ENCODE measurements around the gene SLC25A30. TPM values are rescaled to one million over a fixed set of nuclear protein-coding genes. Genes with fewer than 3 reads are reported as not detected.
A peak's percentile ranks its signal among the peaks of the same experiment; 100 is the strongest.
"Not testable (repeated sequence)": the region's sequence is repeated elsewhere in the genome, so short reads cannot be mapped to it uniquely, and the experiment has no call there.

SLC25A30 gene
- total and polyA plus RNA-seq, 12 donors: 3.4 to 45.6 (median 19.0) TPM

GRCh38 chr13:45385907-45386553 lies 32.1 kb downstream of the SLC25A30 start:
- TF ChIP-seq CTCF (IDR thresholded peaks at IDR 0.05) (no peak), POLR2A (IDR thresholded peaks at IDR 0.05) (no peak)
- peak in 6 of 7 donors; percentile 56 to 81 (median 70) for DNase-seq
- 57 to 71% (median 64%) methylated on average over 4 to 5 of the region's 5 CpGs for WGBS, 4 donors

GRCh38 chr13:45385320-45385719 lies 32.9 kb downstream of the SLC25A30 start:
- no peak overlapping the region for H3K4me3 ChIP-seq
- no peaks in the 10 kb centered on the region for H3K27me3 ChIP-seq
- intact Hi-C loops (cut with DNase I): no loop called here
- peak overlapping the region in 1 of 5 donors; percentile 18 for H3K27ac ChIP-seq
- 93 to 98% (median 95%) methylated on average over 5 of the region's 5 CpGs for WGBS, 4 donors
- TF ChIP-seq POLR2A (IDR thresholded peaks at IDR 0.05) (no peak), CTCF (IDR thresholded peaks at IDR 0.05) (no peak)
- no peak for DNase-seq
- peaks cover 8% of the 10 kb centered on the region in 2 donors for H3K4me1 ChIP-seq (replicated peaks in 1 of 2)
- no peaks in the 10 kb centered on the region for H3K9me3 ChIP-seq (replicated peaks in 1 of 3)
- peaks cover 0 to 3% of the 10 kb centered on the region in 2 donors for H3K36me3 ChIP-seq (replicated peaks in 1 of 2)

More at GRCh38 chr13:45385907-45386553, 32.1 kb downstream of the SLC25A30 start:
- Histone ChIP-seq H3K4me1 (replicated peaks in 1 of 2) (peaks cover 8% of the 10 kb centered on the region in 2 donors), H3K9me3 (replicated peaks in 1 of 3) (no peaks in the 10 kb centered on the region), H3K36me3 (replicated peaks in 1 of 2) (peaks cover 0 to 3% of the 10 kb centered on the region in 2 donors), H3K4me3 (no peak overlapping the region), H3K27me3 (no peaks in the 10 kb centered on the region), H3K27ac (peak overlapping the region in 1 of 5 donors; percentile 46)
- intact Hi-C loops (cut with DNase I): no loop called here

- H3K27ac ChIP-seq: no peak overlapping the region
- H3K36me3 ChIP-seq (replicated peaks in 1 of 2): peaks cover 0 to 3% of the 10 kb centered on the region in 2 donors
- TF ChIP-seq POLR2A (IDR thresholded peaks at IDR 0.05): no peak
- no peaks in the 10 kb centered on the region for H3K27me3 ChIP-seq
- no peak overlapping the region for H3K4me3 ChIP-seq
- peaks cover 8% of the 10 kb centered on the region in 2 donors for H3K4me1 ChIP-seq (replicated peaks in 1 of 2)
- H3K9me3 ChIP-seq (replicated peaks in 1 of 3): no peaks in the 10 kb centered on the region
- intact Hi-C loops (cut with DNase I): no loop called here
- 75 to 82% (median 78%) methylated on average over 4 of the region's 4 CpGs for WGBS, 4 donors
- no peak for DNase-seq
Measured at GRCh38 chr13:45384474-45385174, 33.5 kb downstream of the SLC25A30 start.

- H3K27ac ChIP-seq; H3K9me3 ChIP-seq (replicated peaks in 1 of 3); H3K27me3 ChIP-seq; DNase-seq; H3K36me3 ChIP-seq (replicated peaks in 1 of 2); intact Hi-C loops (cut with DNase I); H3K4me1 ChIP-seq (replicated peaks in 1 of 2); H3K4me3 ChIP-seq: not testable (repeated sequence)
- WGBS, 4 donors: 80 to 100% (median 90%) methylated on average over 2 to 8 of the region's 8 CpGs
Measured at GRCh38 chr13:45382739-45383138, 35.4 kb downstream of the SLC25A30 start.

GRCh38 chr13:45381196-45381595 lies 37.0 kb downstream of the SLC25A30 start:
- Histone ChIP-seq H3K4me3 (no peak overlapping the region), H3K36me3 (replicated peaks in 1 of 2) (peaks cover 0 to 3% of the 10 kb centered on the region in 2 donors), H3K9me3 (replicated peaks in 1 of 3) (no peaks in the 10 kb centered on the region), H3K27ac (no peak overlapping the region), H3K4me1 (replicated peaks in 1 of 2) (peaks cover 7% of the 10 kb centered on the region in 2 donors), H3K27me3 (no peaks in the 10 kb centered on the region)
- intact Hi-C loops (cut with DNase I): no loop called here
- 85% methylated on average over 10 of the region's 12 CpGs; no CpG with 5 or more reads in 3 of the 4 donors for WGBS, 4 donors
- no peak for DNase-seq
- no peak for TF ChIP-seq POLR2A (IDR thresholded peaks at IDR 0.05)
- no peak for TF ChIP-seq CTCF (IDR thresholded peaks at IDR 0.05)

- H3K27ac ChIP-seq; H3K9me3 ChIP-seq (replicated peaks in 1 of 3); H3K36me3 ChIP-seq (replicated peaks in 1 of 2); H3K4me3 ChIP-seq; DNase-seq; intact Hi-C loops (cut with DNase I); H3K27me3 ChIP-seq; H3K4me1 ChIP-seq (replicated peaks in 1 of 2): not testable (repeated sequence)
- 74 to 79% (median 76%) methylated on average over 4 to 6 of the region's 8 CpGs for whole genome bisulfite sequencing, 4 donors
Measured at GRCh38 chr13:45380708-45381107, 37.5 kb downstream of the SLC25A30 start.

- WGBS, 4 donors: 92 to 98% (median 94%) methylated on average over 7 to 9 of the region's 10 CpGs
- not testable (repeated sequence) for H3K27ac ChIP-seq; H3K4me1 ChIP-seq (replicated peaks in 1 of 2); DNase-seq; H3K4me3 ChIP-seq; H3K27me3 ChIP-seq; H3K9me3 ChIP-seq (replicated peaks in 1 of 3); H3K36me3 ChIP-seq (replicated peaks in 1 of 2)
- intact Hi-C loops (cut with DNase I): loop anchor here in 1 of 2 donors (10.0 kb wide), 1 partner anchor 115 kb away; no protein-coding TSS in a partner anchor
Measured at GRCh38 chr13:45379516-45379915, 38.7 kb downstream of the SLC25A30 start.

- H3K4me1 ChIP-seq (replicated peaks in 1 of 2); H3K9me3 ChIP-seq (replicated peaks in 1 of 3); H3K4me3 ChIP-seq; H3K27ac ChIP-seq; H3K27me3 ChIP-seq; H3K36me3 ChIP-seq (replicated peaks in 1 of 2); DNase-seq: not testable (repeated sequence)
- WGBS, 4 donors: 88 to 96% (median 91%) methylated on average over 8 of the region's 8 CpGs
- intact Hi-C loops (cut with DNase I): loop anchor here in 1 of 2 donors (10.0 kb wide), 1 partner anchor 116 kb away; no protein-coding TSS in a partner anchor
Measured at GRCh38 chr13:45378786-45379185, 39.4 kb downstream of the SLC25A30 start.
